Measurements from ENCODE around the gene SLC25A25.
A peak's percentile ranks its signal among the peaks of the same experiment; 100 is the strongest.
"Not testable (repeated sequence)": the region's sequence is repeated elsewhere in the genome, so short reads cannot be mapped to it uniquely, and the experiment has no call there.

The SLC25A25 gene

DNA sequence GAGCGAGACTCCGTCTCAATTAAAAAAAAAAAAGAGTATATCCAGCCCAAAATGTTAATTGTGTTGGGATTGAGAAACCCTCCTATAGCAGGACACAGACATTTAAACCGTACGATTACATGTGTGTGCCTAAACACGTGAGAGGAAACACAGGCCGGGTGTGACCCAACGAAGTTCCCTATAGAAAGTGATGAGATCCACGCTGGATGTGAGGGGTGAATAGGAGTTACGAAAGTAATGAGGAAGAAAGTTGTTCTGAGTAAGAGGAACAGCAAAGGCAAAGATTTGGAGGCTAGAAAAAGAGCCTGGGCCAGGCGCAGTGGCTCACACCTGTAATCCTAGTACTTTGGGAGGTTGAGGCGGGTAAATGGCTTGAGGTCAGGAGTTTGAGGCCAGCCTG is 14.5 kb upstream of the SLC25A25 start:
- DNase-seq = peak; percentile 64

DNA sequence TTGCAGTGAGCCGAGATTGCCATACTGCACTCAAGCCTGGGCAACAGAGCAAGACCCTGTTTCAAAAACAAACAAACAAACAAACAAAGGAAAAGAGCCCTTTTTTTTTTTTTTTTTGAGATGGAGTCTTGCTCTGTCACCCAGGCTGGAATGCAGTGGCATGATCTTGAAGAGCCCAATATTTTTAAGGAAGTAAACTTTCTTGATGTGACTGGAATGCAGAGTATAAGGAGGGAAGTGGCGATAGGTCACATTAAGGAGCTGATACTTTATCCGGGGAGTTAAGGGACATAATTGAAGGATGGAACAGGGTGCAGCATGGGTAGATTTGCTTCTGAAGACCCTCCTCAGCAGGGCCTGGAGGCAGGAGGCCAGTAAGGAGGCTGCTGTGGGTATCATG is 13.9 kb upstream of the SLC25A25 start:
- no peak for DNase-seq

DNA sequence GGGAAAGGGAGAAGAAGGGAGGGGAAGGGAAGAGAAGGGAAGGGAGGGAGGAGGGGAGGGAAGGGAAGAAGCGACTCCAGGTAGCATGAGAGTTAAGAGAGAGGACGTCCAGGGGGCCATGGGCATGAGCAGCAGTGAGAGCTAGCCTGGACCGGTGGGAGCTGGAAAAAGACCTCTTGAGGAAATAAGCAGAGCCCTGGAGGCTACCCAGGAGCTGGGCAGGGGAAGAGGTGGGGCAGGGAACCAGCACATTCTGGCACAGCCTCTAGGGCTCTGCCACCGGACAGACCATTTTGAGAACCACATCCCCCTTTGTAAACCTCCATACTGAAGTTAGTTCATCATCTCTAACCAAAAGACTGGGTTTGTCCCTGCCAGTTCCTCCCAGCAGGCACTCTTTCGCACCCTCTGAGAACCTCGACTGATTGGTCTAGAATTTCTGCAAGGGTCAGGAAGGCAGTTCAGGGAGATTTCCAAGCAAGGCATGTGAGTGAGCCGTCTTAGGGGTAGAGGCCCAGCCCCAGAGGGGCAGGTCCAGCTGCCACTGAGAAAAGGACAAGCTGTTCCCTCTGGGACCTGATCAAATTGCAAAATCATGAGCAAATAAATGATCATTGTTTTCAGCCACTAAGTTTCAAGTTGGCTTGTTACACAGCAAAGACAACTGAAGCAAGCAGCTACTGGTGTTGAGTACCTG is 12.5 kb upstream of the SLC25A25 start:
- peak; percentile 19 for DNase-seq

DNA sequence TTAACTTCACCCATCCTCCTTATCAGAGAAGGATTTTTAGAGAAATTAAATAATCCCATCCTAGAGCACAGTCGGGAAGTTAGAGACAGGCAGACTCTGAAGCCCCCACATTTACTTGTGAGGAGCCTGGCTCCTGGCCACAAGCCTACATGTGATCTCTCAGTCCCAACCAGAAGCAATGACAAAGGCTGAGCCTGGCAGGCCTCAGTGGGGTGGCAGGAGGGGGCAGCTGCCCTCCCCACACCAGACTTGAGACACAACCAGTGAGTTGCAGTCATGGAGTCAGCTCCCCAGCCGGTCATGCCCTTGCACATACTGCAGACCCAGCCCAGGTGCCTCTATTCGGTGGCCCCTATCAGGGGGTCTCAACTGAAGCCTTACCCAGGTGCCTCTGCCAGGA is 11.9 kb upstream of the SLC25A25 start:
- DNase-seq = no peak

DNA sequence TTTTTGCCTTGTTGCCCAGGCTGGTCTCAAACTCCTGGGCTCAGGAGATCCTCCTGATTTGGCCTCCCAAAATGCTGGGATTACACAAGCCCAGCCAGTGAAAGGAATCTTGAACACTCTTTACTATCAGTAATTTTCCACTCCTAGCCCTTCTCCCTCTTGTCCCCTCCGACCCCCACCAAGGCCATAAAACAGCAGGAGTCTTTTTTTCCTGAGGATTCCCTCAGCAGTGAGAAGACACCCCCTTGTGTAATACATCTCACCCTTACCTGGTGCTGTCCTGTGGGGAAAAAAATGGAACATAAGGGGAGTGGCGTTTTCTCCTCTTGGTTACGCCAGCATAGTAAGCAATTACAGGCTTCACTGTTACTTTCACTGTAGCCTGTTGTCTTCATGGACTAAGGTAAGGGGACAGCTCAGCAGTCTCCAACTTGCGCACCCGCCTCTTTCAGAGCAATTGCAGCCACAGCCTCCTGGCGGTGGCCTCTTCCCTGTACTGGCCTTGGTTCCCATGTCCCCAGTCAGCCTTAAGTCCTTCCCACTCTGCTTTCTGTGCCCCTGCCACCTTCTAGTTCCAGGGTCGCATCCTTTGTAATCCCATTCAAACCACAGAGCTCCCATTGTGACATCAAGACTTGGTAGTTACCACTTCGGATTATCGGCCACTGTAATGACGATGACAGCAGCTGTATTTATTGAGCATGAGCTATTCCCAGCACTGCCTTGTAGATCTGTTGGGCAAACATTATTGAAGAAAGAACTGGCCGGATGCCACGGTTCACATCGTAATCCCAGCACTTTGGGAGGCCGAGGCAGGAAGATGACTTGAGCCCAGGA is 10.9 kb upstream of the SLC25A25 start:
- no peak for DNase-seq

DNA sequence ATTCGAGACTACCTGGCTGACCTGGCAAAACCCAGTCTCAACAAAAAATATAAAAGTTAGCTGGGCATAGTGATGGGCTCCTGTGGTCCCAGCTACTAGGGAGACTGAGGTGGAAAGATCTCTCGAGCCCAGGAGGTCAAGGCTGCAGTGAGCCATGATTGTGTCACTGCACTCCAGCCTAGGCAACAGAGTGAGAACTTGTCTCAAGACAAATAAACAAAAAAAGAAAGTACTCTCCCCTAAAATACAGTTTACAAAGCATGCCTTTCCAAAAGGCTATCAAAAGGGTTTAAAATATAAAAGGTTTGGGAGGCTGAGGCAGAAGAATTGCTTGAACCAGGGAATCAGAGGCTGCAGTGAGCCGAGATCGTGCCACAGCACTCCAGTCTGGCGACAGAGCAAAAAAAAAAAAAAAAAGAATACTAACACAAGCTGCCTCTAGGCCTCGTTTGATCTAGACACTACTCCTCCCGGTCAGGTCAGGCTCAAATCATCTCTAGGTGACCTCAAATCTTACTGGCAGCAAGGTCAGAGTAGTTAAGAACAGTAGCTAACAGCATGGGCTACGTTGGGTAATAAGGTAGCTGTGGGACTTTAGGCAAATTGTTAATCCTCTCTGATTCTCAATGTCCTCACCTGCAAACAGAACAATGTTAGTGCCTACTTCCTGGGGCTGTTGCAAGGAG is 10.2 kb upstream of the SLC25A25 start:
- no peak for DNase-seq

DNA sequence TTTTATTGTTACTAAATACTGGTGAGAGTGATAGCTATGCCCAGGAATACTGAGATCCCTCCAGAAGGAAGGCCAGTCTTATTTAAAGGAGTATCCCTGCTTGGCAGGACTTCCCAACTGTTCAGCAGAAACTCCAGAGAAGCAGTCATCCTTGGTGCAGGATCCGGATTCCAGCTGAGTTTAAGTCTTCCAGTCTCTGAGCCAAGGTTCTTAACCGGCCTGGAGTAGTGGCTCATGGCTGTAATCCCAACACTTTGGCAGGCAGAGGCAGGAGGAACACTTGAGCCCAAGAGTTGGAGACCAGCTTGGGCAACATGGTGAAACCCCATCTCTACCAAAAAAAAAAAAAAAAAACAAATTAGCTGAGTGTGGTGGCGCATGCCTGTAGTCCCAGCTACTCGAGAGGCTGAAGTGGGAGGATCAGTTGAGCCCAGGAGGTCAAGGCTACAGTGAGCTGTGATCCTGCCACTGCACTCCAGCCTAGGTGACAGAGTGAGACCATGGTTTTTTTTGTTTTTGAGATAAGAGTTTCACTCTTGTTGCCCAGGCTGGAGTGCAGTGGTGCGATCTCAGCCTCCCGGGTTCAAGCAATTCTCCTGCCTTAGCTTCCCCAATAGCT is 8.6 kb upstream of the SLC25A25 start:
- DNase-seq = no peak

DNA sequence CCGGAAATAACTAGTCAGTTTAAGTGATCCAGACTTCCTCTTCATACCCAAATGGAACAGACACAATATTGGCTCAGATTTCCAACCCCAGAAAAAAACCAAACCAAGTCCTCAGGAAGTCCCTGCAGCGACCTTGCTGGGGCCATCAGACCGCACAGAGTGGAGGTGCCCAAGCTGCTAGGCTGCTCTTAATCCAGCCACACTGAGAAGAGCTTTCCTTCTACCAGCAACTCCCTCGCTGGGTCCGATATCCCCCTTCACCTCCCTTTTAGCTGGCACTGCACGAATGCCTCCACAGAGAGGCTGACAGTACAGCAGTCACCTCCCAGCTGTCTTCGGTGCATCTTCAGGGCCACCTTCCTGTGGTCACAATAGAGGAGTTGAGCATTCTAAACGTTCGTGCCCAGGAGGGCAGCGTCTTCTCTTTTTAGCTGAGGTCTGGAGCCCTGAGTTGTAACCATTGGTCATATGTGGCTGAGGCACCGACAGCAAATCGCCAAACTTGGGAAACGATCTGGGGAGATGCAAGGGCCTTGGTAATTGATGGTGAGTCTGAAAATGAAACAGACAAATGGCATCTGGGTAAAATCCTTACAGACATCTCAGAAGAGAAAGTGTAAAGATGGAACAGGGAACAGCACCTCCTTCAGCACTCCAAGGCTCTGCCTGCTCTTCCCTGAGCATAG is 6.6 kb upstream of the SLC25A25 start:
- no peak for DNase-seq

DNA sequence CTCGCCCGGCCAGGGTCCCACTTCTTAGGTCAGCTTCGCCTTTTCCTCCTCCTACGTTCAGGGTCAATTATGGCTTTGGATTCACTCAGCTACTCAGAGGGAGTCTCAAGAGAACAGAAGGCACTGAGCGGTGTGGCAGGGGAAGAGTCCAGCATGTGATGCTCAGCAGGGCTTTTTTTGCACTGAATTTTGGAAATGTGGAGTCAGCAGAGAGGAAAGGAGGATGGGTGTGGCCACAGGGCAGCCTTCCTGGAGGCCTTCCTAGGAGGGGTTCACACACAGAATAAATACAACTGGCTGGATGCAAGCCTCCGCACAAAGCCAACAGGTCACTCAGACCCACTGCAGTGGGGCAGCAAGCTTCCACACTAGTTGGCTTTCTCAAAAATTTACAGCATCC is 5.8 kb upstream of the SLC25A25 start:
- no peak for DNase-seq

DNA sequence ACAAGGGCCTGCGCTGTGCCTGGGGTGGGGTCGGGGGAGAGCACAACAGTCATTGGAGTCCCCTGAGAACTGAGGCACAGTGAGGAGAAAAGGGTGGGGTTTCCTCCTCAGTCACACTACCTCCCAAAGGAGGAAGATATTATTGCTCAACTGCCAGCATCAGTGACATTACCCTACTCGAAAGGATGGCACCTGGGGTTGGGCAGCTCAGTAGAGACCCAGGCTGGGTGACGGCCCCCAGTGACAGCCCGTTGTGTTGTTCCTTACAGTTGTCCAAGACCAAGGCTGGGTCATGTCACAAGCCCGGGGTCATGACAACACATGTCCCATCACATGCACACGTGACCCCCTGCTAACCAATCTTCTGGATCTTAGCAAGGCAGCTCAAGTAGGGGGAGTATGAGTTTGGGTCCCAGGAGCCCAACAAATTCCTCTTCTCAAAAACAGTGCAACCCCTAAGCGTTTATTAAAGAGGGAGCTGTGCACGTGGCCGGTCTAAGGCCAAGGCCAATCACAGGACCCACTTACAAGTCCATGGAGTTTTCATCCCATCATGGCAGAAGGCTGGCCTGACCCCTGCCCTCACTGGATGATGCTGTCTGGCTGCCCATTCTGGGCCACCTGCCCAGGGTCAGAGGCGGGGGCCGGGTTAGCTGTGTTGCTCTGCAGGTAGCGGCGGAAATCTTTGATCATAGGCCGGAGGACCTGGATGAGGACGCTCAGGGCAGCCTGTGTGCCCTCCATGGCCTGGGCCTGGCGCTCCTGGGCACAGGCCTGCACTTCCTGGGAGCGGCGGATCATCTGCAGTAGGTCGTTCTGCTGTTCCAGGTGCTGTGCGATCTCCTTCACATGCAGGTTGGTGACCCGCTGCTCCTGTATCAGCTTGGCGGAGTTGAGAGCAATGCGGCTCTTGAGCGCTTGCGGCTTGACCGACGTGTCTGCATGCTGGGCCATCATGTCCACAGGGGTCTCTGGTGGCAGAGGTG is 4.9 kb upstream of the SLC25A25 start:
- peak; percentile 30 for DNase-seq

DNA sequence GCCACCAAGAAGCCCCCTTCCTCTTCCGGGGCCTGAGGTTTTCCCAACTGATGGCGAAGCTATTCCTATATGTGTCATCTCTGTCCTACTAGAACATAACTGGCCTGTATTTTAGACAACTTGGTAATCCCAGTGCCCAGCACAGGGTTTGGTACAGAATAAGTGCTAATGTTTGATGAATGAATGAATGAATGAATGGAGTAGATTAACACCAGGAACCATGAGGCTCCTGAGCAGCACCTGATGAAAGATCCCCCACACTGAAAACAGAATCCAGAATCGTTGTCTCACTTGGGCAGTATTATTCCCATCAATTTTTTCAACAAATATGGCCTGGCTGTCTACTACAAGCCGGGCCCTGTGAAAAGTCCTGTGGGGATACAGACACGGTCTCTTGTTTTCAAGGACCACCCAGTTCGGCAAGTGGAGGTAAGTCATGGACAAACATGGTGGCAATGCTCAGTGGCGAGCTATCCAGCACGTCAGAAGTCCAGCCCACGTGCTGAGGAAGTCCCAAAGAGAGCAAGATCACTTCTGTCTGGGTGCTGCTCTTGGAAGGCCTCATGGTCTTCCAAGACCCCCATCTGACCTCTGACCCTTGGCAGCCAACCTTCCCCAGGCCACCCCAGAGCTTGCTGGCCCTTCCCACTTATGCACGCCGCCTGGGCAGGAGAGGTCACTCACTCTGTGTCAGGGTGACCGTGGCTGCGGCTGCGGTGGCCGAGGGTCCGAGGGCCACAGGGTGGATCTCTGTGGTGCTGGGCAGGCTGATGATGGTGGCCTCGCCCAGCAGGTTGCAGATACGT is 1.9 kb upstream of the SLC25A25 start:
- no peak for DNase-seq

DNA sequence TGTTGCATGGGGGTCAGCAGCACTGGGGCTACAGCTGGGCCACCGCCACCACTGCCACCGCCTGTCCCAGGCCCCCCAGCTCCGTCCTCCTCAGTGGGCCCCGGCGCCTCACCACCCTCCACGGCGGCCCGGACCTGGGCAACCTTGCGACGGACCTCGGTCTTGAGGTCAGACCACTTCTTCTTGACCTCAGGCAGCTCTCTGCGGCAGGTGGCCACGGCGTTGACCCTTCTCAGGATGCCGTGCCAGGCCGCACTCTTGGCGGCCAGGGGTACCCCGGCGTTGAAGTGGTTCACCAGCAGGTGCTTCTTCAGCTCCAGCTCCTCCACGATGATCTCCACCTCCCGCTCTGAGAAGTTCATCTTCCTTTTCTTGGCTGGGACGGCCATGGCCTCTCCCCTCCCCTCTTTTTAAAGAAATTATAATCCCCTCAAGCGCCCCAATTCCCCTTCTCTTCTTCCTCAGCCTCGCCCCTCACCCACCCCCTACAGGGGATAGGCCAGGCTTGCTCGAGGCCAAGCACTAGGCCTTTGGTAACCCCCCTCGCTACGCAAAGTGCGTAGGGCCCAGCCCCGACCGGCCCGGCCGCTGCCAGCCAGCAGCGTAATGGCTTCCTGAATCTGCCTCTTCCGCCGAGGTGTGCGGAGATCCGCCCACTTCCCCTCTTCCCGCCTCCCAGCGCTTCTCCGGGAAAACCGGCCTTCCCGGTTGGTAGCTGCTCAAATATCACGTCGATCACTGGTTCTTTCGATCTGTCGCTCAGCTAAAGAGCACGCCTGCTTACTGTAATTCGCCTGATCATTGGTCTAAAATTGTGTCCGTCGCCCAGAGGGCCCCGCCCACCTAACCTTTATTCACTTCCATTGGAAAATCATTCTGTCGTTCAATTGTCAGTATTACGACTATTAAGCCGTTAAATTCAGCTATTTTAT is 1.1 kb upstream of the SLC25A25 start, which contains the start of gene NAIF1:
TSS of gene NAIF1 (minus strand) at position 608 of the 932 bp plus-strand sequence. CDS start at position 389, 219 bp downstream.
- DNase-seq = peak; percentile 99

DNA sequence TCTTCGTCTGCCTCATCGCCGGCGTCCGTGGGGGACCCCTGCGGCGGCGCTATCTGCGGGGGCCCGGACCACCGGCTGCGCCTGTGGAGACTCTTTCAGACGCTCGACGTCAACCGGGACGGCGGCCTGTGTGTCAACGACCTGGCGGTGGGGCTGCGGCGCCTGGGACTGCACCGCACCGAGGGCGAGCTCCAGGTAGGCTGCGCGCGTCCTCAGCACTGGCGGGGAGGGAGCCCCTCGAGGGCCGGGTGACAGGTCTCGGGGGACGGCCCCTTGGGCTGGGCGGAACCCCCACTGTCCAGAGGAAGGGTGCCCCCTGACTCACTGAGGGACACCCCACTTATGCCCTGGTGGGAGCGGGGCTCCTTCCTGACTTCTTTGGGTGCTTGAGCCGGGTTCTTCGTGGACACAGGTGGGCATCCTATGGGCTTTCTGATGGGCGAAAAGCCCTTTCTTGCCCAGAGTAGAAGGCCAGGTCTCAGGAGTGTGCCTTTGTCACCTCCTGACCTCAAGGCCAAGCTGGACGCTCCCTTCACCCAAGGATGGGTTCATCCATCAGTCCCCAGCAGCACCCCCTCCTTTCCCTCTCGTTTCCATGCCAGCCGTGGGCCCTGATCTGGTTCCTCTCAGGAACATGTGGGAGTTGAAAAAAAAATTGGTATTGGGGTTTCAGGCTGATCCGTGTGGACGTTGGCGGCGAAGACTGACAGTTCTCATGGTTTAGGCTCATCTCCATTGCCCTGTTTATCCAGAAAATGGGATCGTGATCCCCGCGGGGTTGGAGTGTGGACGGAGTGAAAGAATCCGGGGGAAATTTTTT is 564 bp downstream of the SLC25A25 start:
- DNase-seq = no peak

DNA sequence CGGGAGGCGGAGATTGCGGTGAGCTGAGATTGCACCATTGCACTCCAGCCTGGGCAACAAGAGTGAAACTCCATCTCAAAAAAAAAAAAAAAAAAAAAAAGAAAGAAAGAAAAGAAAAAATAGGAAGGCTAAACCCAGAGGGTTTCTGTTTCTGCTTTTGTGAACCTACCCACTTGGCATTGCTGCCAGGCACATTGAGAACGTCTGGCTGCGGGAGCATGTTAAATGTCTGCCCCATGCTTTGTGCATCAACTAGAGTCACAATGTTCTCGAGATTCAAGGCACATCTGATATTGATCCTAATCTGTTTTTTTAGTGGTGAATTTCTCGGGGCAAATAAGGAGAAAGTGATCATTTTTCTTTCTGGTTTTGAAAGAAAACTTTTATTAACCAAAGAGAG is 2.8 kb downstream of the SLC25A25 start:
- DNase-seq = no peak

DNA sequence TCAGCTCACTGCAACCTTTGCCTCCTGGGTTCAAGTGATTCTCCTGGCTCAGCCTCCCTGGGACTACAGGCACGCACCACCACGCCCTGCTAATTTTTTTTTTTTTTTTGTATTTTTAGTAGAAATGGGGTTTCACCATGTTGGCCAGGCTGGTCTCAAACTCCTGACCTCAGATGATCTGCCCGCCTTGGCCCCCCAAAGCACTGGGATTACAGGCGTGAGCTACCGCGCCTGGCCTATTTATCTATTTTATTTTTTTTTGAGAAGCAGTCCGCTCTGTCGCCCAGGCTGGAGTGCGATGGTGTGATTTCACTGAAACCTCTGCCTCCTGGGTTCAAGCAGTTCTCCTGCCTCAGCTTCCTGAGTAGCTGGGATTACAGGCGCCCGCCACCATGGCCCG is 3.4 kb downstream of the SLC25A25 start:
- not testable (repeated sequence) for DNase-seq

DNA sequence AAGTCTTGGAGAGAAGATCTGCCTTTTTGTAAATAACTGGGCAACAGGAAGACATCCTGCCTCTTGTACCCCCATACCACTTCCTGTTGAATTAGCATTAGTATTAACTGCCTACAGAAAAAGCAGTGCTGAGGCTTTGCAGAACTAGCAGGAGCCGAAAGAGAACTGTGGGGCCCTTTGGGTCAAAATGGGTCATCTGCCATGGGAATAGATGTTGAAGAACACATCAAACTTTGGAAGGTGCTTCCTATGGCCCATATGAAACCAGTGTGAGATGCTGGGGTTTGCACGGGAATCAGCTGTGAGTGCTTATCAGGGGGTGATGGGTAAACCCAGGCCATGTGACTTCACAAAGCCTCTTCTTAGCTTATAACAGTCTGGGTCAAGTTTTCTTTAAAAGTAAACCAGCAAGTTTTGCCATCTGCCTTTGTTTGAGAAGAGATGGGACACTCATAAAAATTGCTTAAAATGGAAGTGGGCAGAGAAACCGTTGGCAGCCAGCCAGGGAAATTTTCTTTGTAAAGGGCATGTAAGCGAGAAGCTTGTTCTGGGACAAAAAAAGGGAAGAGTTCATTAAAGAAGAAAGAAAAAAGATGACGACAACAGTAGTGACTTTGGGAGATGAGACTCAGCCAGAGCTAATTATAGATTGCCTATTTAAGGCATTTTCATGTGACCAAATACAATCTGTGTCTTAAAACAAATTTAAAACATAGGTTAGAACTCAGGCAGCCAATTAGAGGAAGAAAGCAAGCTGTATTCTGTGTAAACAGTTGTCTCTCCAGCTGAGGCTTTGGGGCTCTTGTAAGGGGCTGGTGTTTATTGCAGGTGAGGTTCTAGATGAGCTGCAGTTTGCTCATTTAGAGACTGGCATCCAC is 4.4 kb downstream of the SLC25A25 start:
- peak; percentile 63 for DNase-seq

DNA sequence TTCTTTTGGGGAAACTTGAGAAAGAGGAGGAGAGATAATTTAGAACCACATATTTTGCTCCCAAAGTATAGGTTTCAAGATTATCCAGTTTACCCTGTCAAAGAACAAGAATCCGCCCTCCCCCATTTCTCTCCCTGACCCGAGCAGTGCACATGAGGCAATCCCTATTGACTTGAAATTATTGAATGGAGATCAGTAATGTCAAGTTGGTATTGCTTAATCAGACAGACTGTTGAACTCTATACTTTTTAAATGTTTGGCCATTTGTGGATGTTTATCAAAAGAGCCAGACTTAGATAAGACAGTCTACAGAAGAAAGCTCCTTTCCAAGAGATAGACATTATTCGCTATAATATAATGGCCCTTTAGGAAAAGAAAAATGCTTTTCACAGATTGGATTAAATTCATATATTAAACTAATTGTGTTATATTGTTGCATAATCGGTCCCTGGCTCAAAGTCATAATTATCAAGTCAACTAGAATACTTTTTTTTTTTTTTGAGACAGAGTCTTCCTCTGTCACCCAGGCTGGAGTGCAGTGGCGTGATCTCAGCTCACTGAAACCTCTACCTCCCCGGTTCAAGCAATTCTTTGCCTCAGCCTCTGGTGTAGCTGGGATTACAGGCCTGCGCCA is 5.3 kb downstream of the SLC25A25 start:
- DNase-seq = no peak
